H1 (cell line): Measurements from ENCODE around the gene KCNJ12. TPM values are rescaled to one million over a fixed set of nuclear protein-coding genes. Genes with fewer than 3 reads are reported as not detected.

Source experiments
- CTCF ChIA-PET: fragments of 300-600 bp; sonication (Branson Sonifier 250); formaldehyde crosslinking; loops from one replicate; lab custom pipeline; 2021; ENCODE audit not compliant: partially characterized antibody; lab: Charles Lee
- POLR2A ChIA-PET: fragments of 300-600 bp; sonication (Branson Sonifier 250); formaldehyde crosslinking; loops from one replicate; lab custom pipeline; 2021; ENCODE audit warnings: inconsistent platforms; ENCODE audit not compliant: partially characterized antibody; lab: Charles Lee
- DNase-seq, 2 experiments: peaks; one replicate each; pipeline versions ENCODE4 v3.0.0 to v3.0.0-alpha.2; 2010 to 2022; ENCODE audit warnings: low spot score in 2 of 2, low read depth in 1 of 2, mixed read lengths in 1 of 2
- FAIRE-seq: peaks from 2 replicates; lab custom pipeline; 2011; peaks lifted over from hg19 to GRCh38; lab: Jason Lieb, UNC
- H2AFZ ChIP-seq: 2 replicates; pipeline ENCODE4 v1.8.1; 2012; ENCODE audit warnings: low read length, inconsistent platforms
- H2AK5ac ChIP-seq: 2 replicates; pipeline ENCODE4 v1.6.1; 2013; ENCODE audit warnings: low read depth, low read length
- H2BK120ac ChIP-seq: replicated peaks from 2 replicates; pipeline ENCODE3; 2013; ENCODE audit warnings: low read depth, low read length, inconsistent platforms
- H2BK12ac ChIP-seq: 2 replicates; pipeline ENCODE4 v1.6.1; 2013; ENCODE audit warnings: low read depth, low read length
- H2BK15ac ChIP-seq: 2 replicates; pipeline ENCODE4 v1.6.1; 2013; ENCODE audit warnings: low read length
- H2BK20ac ChIP-seq: 2 replicates; pipeline ENCODE4 v1.6.1; 2013; ENCODE audit warnings: low read length
- H2BK5ac ChIP-seq: 2 replicates; pipeline ENCODE4 v1.6.1; 2013; ENCODE audit warnings: low read depth, low read length
- H3K14ac ChIP-seq: 2 replicates; pipeline ENCODE4 v1.6.1; 2013; ENCODE audit warnings: inconsistent platforms; ENCODE audit not compliant: insufficient read length
- H3K18ac ChIP-seq: 2 replicates; pipeline ENCODE4 v1.6.1; 2013; ENCODE audit warnings: low read length; ENCODE audit errors: extremely low read depth
- H3K23ac ChIP-seq: 2 replicates; pipeline ENCODE4 v1.6.1; 2013; ENCODE audit warnings: inconsistent platforms; ENCODE audit not compliant: insufficient read length
- H3K23me2 ChIP-seq: 2 replicates; pipeline ENCODE4 v1.6.1; 2013; ENCODE audit warnings: low read depth, low read length
- H3K27ac ChIP-seq: 2 replicates; pipeline ENCODE4 v1.6.1; 2011; ENCODE audit warnings: low read depth, low read length, inconsistent platforms
- H3K27me3 ChIP-seq, 4 experiments: replicated peaks in 1 of 4; 1 replicate in 1 of 4; 2 replicates in 3 of 4; pipeline versions ENCODE4 v1.6.1 to v1.8.1; 2011 to 2013; ENCODE audit warnings: low read length in 3 of 4, mild to moderate bottlenecking in 3 of 4, inconsistent platforms in 2 of 4, mixed read lengths in 2 of 4, moderate library complexity in 1 of 4; ENCODE audit not compliant: control insufficient read depth in 3 of 4, insufficient read depth in 3 of 4; ENCODE audit errors: extremely low read depth in 1 of 4
- H3K36me3 ChIP-seq, 4 experiments: 2 replicates each; pipeline versions ENCODE4 v1.6.1 to v1.8.1; 2011 to 2013; ENCODE audit warnings: mild to moderate bottlenecking in 4 of 4, low read length in 3 of 4, moderate library complexity in 2 of 4, control low read depth in 1 of 4, inconsistent platforms in 1 of 4; ENCODE audit not compliant: insufficient read depth in 4 of 4, control insufficient read depth in 2 of 4
- H3K4ac ChIP-seq: replicated peaks from 2 replicates; pipeline ENCODE3; 2013; ENCODE audit warnings: low read length, low read depth, mixed read lengths, inconsistent platforms; ENCODE audit not compliant: insufficient read length
- H3K4me1 ChIP-seq, 4 experiments: replicated peaks in 1 of 4; 1 replicate in 1 of 4; 2 replicates in 3 of 4; pipeline versions ENCODE4 v1.6.1 to v1.8.1; 2011 to 2013; ENCODE audit warnings: low read length in 3 of 4, inconsistent platforms in 2 of 4, mixed read lengths in 1 of 4; ENCODE audit not compliant: insufficient read depth in 4 of 4, control insufficient read depth in 3 of 4
- H3K4me2 ChIP-seq, 2 experiments: 2 replicates each; pipeline versions ENCODE4 v1.6.1 to v1.8.1; 2011 to 2013; ENCODE audit warnings: low read depth in 2 of 2, low read length in 2 of 2, control low read depth in 1 of 2, inconsistent platforms in 1 of 2, mild to moderate bottlenecking in 1 of 2; ENCODE audit not compliant: insufficient read depth in 1 of 2
- H3K4me3 ChIP-seq, 4 experiments: fragments of 200-600, 300-600 bp in 1 of 4; sonication (generic), shearing (Covaris generic), sonication (Bioruptor Twin) in 1 of 4; 2 replicates each; pipeline versions ENCODE4 v1.5.1 to v1.8.1; 2011 to 2016; ENCODE audit warnings: low read length in 4 of 4, low read depth in 3 of 4, control low read depth in 2 of 4, inconsistent platforms in 2 of 4, mild to moderate bottlenecking in 2 of 4, mixed read lengths in 1 of 4, moderate library complexity in 1 of 4; ENCODE audit not compliant: insufficient read depth in 2 of 4; ENCODE audit errors: extremely low read depth in 1 of 4
- H3K56ac ChIP-seq: replicated peaks from 2 replicates; pipeline ENCODE3; 2013; ENCODE audit warnings: low read depth, mild to moderate bottlenecking, mixed read lengths, low read length, inconsistent platforms; ENCODE audit not compliant: insufficient read length
- H3K79me1 ChIP-seq: 2 replicates; pipeline ENCODE4 v1.6.1; 2013; ENCODE audit warnings: low read depth, low read length, control low read depth
- H3K79me2 ChIP-seq, 2 experiments: 2 replicates each; pipeline versions ENCODE4 v1.6.1 to v1.8.1; 2012 to 2013; ENCODE audit warnings: low read length in 2 of 2, mild to moderate bottlenecking in 2 of 2, inconsistent platforms in 1 of 2; ENCODE audit not compliant: insufficient read depth in 2 of 2, control insufficient read depth in 1 of 2
- H3K9ac ChIP-seq, 4 experiments: replicated peaks in 1 of 4; 1 replicate in 1 of 4; 2 replicates in 3 of 4; pipeline versions ENCODE4 v1.6.1 to v1.8.1; 2011 to 2013; ENCODE audit warnings: low read depth in 3 of 4, low read length in 3 of 4, control low read depth in 2 of 4, mild to moderate bottlenecking in 2 of 4, moderate library complexity in 2 of 4, inconsistent platforms in 1 of 4; ENCODE audit errors: extremely low read depth in 1 of 4
- H3K9me3 ChIP-seq, 2 experiments: 2 replicates each; pipeline versions ENCODE4 v1.6.1 to v1.8.1; 2012 to 2013; ENCODE audit warnings: mild to moderate bottlenecking in 2 of 2, moderate library complexity in 2 of 2, control low read depth in 1 of 2, inconsistent platforms in 1 of 2, low read depth in 1 of 2, low read length in 1 of 2, mixed read lengths in 1 of 2; ENCODE audit not compliant: insufficient read depth in 2 of 2
- H4K20me1 ChIP-seq, 2 experiments: replicated peaks in 1 of 2; 2 replicates each; pipeline versions ENCODE3 to v1.8.1; 2011 to 2013; ENCODE audit warnings: inconsistent platforms in 2 of 2, low read length in 2 of 2, mild to moderate bottlenecking in 1 of 2; ENCODE audit not compliant: insufficient read depth in 2 of 2, control insufficient read depth in 1 of 2
- H4K5ac ChIP-seq: 2 replicates; pipeline ENCODE4 v1.6.1; 2013; ENCODE audit warnings: low read length, low read depth, mixed read lengths, inconsistent platforms; ENCODE audit not compliant: insufficient read length
- H4K8ac ChIP-seq: 2 replicates; pipeline ENCODE4 v1.8.0; 2013; ENCODE audit warnings: mild to moderate bottlenecking, moderate library complexity, low read length, inconsistent platforms; ENCODE audit not compliant: insufficient read depth; ENCODE audit errors: extremely low read depth
- H4K91ac ChIP-seq: replicated peaks from 2 replicates; pipeline ENCODE3; 2013; ENCODE audit warnings: low read length, mixed read lengths, inconsistent platforms; ENCODE audit not compliant: insufficient read length
- POLR2AphosphoS5 ChIP-seq: IDR thresholded peaks from 2 replicates; pipeline ENCODE4 v1.6.1; 2011; ENCODE audit warnings: low read depth, low read length
- SUZ12 ChIP-seq: fragments of 200-600 bp; sonication (generic); IDR thresholded peaks from 2 replicates; pipeline ENCODE4 v1.6.1; 2012; ENCODE audit warnings: mild to moderate bottlenecking, inconsistent platforms, low read length, moderate library complexity, mixed read lengths
- WGBS, 2 experiments: shearing (Covaris generic) in 1 of 2; methylation state at CpG; one replicate each; pipeline versions ENCODE4 v1.1.6 to v1.1.7; 2013 to 2015; ENCODE audit warnings: low lambda C conversion rate in 2 of 2, mixed read lengths in 2 of 2, inconsistent platforms in 1 of 2, low coverage in 1 of 2, missing lambda C conversion rate in 1 of 2; ENCODE audit not compliant: insufficient replicate concordance in 2 of 2, insufficient coverage in 1 of 2, insufficient read length in 1 of 2; ENCODE audit errors: extremely low coverage in 1 of 2, missing lambda C conversion rate in 1 of 2; 5-methylcytosine and 5-hydroxymethylcytosine counted together
- polyA plus RNA-seq, 7 experiments: library from polyadenylated mRNA; depleted of rRNA in 3 of 7; stranded (reverse) in 5 of 7; unstranded in 2 of 7; fragments of >200 nt in 5 of 7; fragments of 200-250 nt in 2 of 7; gene quantifications; 1 replicate in 5 of 7; 2 replicates in 1 of 7; 4 replicates in 1 of 7; pipeline versions ENCODE4 v1.2.1 to v1.2.3, GENCODE V29; 2011 to 2013; ENCODE audit warnings: missing spikeins in 2 of 7, mixed read lengths in 2 of 7
- total RNA-seq: library from RNA; stranded (reverse); fragmentation: NEBNext Ultra II Directional; extraction: Animal tissue kit (Norgen Biotek cat#: 25700); gene quantifications from 2 replicates; pipeline ENCODE4 v1.2.1, GENCODE V29; 2021

Gene KCNJ12
- total and polyA plus RNA-seq, 2 of the 8 experiments (the other 6 are each of a cell fraction or from before 2014, with no cell fraction given), result 1.2 to 1.5 TPM

GRCh38 chr17:21375757-21376080, 438 bp upstream of the KCNJ12 start:
- Histone ChIP-seq H3K9ac (no peak overlapping the region), H3K79me1 (no peaks in the 10 kb centered on the region), H2BK120ac (no peak overlapping the region), H2BK5ac (0 out of 2 replicates have a peak overlapping the region, but pooled peaks have one; percentile 1), H2AFZ (no peak overlapping the region), H2BK20ac (no peak overlapping the region), H2BK12ac (peak overlapping the region; percentile 34; the same call in 1 of the 2 replicates), H4K91ac (no peak overlapping the region), H3K36me3 (no peaks in the 10 kb centered on the region), H3K18ac (no peak overlapping the region; the same call in 1 of the 2 replicates), H2BK15ac (no peak overlapping the region; the same call in 1 of the 2 replicates), H4K20me1 (peaks cover 2 to 5% of the 10 kb centered on the region in 2 experiments), H3K14ac (no peak overlapping the region), H3K79me2 (no peaks in the 10 kb centered on the region), H3K27me3 (peaks cover 14 to 49% (median 41%) of the 10 kb centered on the region in 4 experiments), H3K56ac (no peak overlapping the region), H3K23ac (no peak overlapping the region)
- no peak for DNase-seq
- 60% methylated on average over 11 of the region's 11 CpGs; no CpG with 5 or more reads in 1 of the 2 experiments for WGBS, 2 experiments
- CTCF ChIA-PET, result interaction anchor here (0.8 to 2.3 kb wide), 8 partner anchors 11 to 138 kb away, joined by 3 to 10 read pairs (median 6); no protein-coding TSS in a partner anchor
- TF ChIP-seq POLR2AphosphoS5 (no peak), SUZ12 (peak; percentile 16; the same call in 1 of the 2 replicates)
- TF ChIP-seq, all 59 proteins: peak for 1
- H3K4ac ChIP-seq, result no peak overlapping the region
- POLR2A ChIA-PET, result interaction anchor here (1.4 kb wide), 1 partner anchor 11 kb away, joined by 3 read pairs; no protein-coding TSS in a partner anchor
- H4K5ac ChIP-seq, result no peak overlapping the region
- peak overlapping the region; percentile 89 to 96 for H3K4me2 ChIP-seq
- H3K4me3 ChIP-seq, result peak overlapping the region; percentile 38 to 75 (median 46)
- no peaks in the 10 kb centered on the region for H3K9me3 ChIP-seq
- H4K8ac ChIP-seq, result no peak overlapping the region
- peaks cover 0 to 20% (median 14%) of the 10 kb centered on the region in 4 experiments; a peak in 6 of 7 replicates for H3K4me1 ChIP-seq
- peak overlapping the region; percentile 9; the same call in 1 of the 2 replicates for H2AK5ac ChIP-seq
- no peak for FAIRE-seq
- no peak overlapping the region for H3K27ac ChIP-seq
- peaks cover 16% of the 10 kb centered on the region; the same call in 1 of the 2 replicates for H3K23me2 ChIP-seq
